GM21786 (cell line): ENCODE results near the gene CCNJL.

Experiments
- ATAC-seq: cut with Tn5 transposase; IDR thresholded peaks from one replicate; pipeline ENCODE4 v1.9.1; 2021; ENCODE audit not compliant: unreplicated experiment

The CCNJL gene

GRCh38 chr5:160293386-160293785, 19.0 kb downstream of the CCNJL start:
- ATAC-seq, result no peak

GRCh38 chr5:160291467-160291866, 20.9 kb downstream of the CCNJL start:
- no peak for ATAC-seq

- ATAC-seq, result no peak
Observed at GRCh38 chr5:160290751-160291150, 21.6 kb downstream of the CCNJL start.

GRCh38 chr5:160289721-160290120, 22.6 kb downstream of the CCNJL start:
- no peak for ATAC-seq

- ATAC-seq, result no peak
Observed at GRCh38 chr5:160289356-160289651, 23.1 kb downstream of the CCNJL start.

- no peak for ATAC-seq
Observed at GRCh38 chr5:160287378-160288051, 24.8 kb downstream of the CCNJL start.

GRCh38 chr5:160286947-160287346, 25.4 kb downstream of the CCNJL start:
- ATAC-seq, result no peak

GRCh38 chr5:160285316-160285715, 27.0 kb downstream of the CCNJL start:
- ATAC-seq, result no peak

GRCh38 chr5:160284291-160284873, 28.0 kb downstream of the CCNJL start:
- ATAC-seq, result no peak

- ATAC-seq, result no peak
Observed at GRCh38 chr5:160281275-160281674, 31.1 kb downstream of the CCNJL start.

- no peak for ATAC-seq
Observed at GRCh38 chr5:160280384-160281095, 31.8 kb downstream of the CCNJL start.

- ATAC-seq, result no peak
Observed at GRCh38 chr5:160278343-160278742, 34.0 kb downstream of the CCNJL start.

GRCh38 chr5:160274483-160274931, 37.9 kb downstream of the CCNJL start:
- ATAC-seq, result no peak

GRCh38 chr5:160272889-160273288, 39.5 kb downstream of the CCNJL start:
- ATAC-seq, result no peak

- no peak for ATAC-seq
Observed at GRCh38 chr5:160272264-160272663, 40.1 kb downstream of the CCNJL start.

- no peak for ATAC-seq
Observed at GRCh38 chr5:160271836-160272235, 40.5 kb downstream of the CCNJL start.

- ATAC-seq, result peak; percentile 66
Observed at GRCh38 chr5:160271396-160271795, 41.0 kb downstream of the CCNJL start.

GRCh38 chr5:160270704-160271103, 41.7 kb downstream of the CCNJL start:
- no peak for ATAC-seq

GRCh38 chr5:160269017-160269416, 43.3 kb downstream of the CCNJL start:
- no peak for ATAC-seq

- ATAC-seq, result no peak
Observed at GRCh38 chr5:160268121-160268520, 44.2 kb downstream of the CCNJL start.

- ATAC-seq, result no peak
Observed at GRCh38 chr5:160266752-160267345, 45.5 kb downstream of the CCNJL start.

GRCh38 chr5:160266044-160266443, 46.3 kb downstream of the CCNJL start:
- no peak for ATAC-seq
